A375 (cell line): ENCODE results near the gene BRAF. TPM values are rescaled to one million over a fixed set of nuclear protein-coding genes. Genes with fewer than 3 reads are reported as not detected.

Experiments
- small RNA-seq: library from RNA; depleted of rRNA; stranded (forward); fragments of <200 nt; gene quantifications from one replicate; pipeline ENCODE3, GENCODE V24; 2014
- total RNA-seq: library from RNA; depleted of rRNA; stranded (reverse); fragments of >200 nt; shearing (Covaris generic); gene quantifications from 2 replicates; pipeline ENCODE4 v1.2.3, GENCODE V29; 2014; rRNA removed

Gene BRAF
- total RNA-seq = 20.4 and 25.5 TPM in 2 replicates

GRCh38 chr7:140924821-140925421, at the start of gene BRAF:
Gene BRAF (minus strand): TSS chr7:140924929. CDS start chr7:140924703, 226 bp downstream.

GRCh38 chr7:140696680-140697446, 227.9 kb downstream of the BRAF start, which contains the start of gene NDUFB2:
Gene NDUFB2 (plus strand): TSS chr7:140696708. CDS start chr7:140696745, 37 bp downstream.

GRCh38 chr7:140672382-140673062, 252.2 kb downstream of the BRAF start, which contains the start of gene ADCK2:
Gene ADCK2 (plus strand): TSS chr7:140672945. CDS start chr7:140673331, 386 bp downstream.

Small RNA genes lying within 50 kb of the gene (small RNA-seq; reads per million reads assigned to genes)
- not detected for gene AC006006.1
- gene RNU6-85P = not detected

Other genes with a start within 250 kb of the BRAF start
- gene NDUFB2, start 228.2 kb downstream of the BRAF start, total RNA-seq = 233 and 273 TPM in 2 replicates
- 51.7 and 70.7 TPM in 2 replicates for gene MRPS33, start 90.0 kb upstream of the BRAF start, total RNA-seq
- 0.21 and 0.45 TPM in 2 replicates for gene TMEM178B, start 149.1 kb upstream of the BRAF start, total RNA-seq